HAP-1 (cell line): ENCODE results near the gene CEP76.

Source experiments
- DNase-seq, 2 experiments: peaks; one replicate each; pipeline ENCODE4 v3.0.0-alpha.2; 2016 to 2020; ENCODE audit warnings: low spot score in 2 of 2
- H3K27me3 ChIP-seq: fragments of 250-450 bp; sonication (Bioruptor Pico); 2 replicates; pipeline ENCODE4 v1.5.1; 2020; ENCODE audit warnings: low read depth, mild to moderate bottlenecking, moderate library complexity
- H3K36me3 ChIP-seq: fragments of 250-450 bp; sonication (Bioruptor Pico); replicated peaks from 2 replicates; pipeline ENCODE4 v1.5.1; 2020; ENCODE audit warnings: mild to moderate bottlenecking
- H3K4me1 ChIP-seq: fragments of 250-450 bp; sonication (Bioruptor Pico); 2 replicates; pipeline ENCODE4 v1.5.1; 2020; ENCODE audit warnings: mild to moderate bottlenecking
- H3K4me3 ChIP-seq: fragments of 250-450 bp; sonication (Bioruptor Pico); 2 replicates; pipeline ENCODE4 v1.5.1; 2020; ENCODE audit warnings: mild to moderate bottlenecking, moderate library complexity
- H3K9me3 ChIP-seq: fragments of 250-450 bp; sonication (Bioruptor Pico); 2 replicates; pipeline ENCODE4 v1.5.1; 2020; ENCODE audit warnings: mild to moderate bottlenecking, moderate library complexity
- in situ Hi-C: fragments of 300-500 bp; cut with MboI; formaldehyde crosslinking; loops from 3 replicates; pipeline ENCODE4 v1.14.3; 2020; ENCODE audit warnings: low sequenced_read_pairs, inconsistent platforms, mixed read lengths

The CEP76 gene

GRCh38 chr18:12625241-12625640, 77.3 kb downstream of the CEP76 start:
- Histone ChIP-seq H3K27me3 (no peaks in the 10 kb centered on the region), H3K4me3 (no peak overlapping the region), H3K4me1 (peaks cover 6% of the 10 kb centered on the region), H3K9me3 (no peaks in the 10 kb centered on the region), H3K36me3 (no peaks in the 10 kb centered on the region; the same call in 1 of the 2 replicates)
- in situ Hi-C loops, result no loop called here
- no peak for DNase-seq
